HG03025 (cell line): ENCODE data around the gene ZFAND6.
"Not testable (repeated sequence)": the region's sequence is repeated elsewhere in the genome, so short reads cannot be mapped to it uniquely, and the experiment has no call there.

Experiments
- ATAC-seq: cut with Tn5 transposase; IDR thresholded peaks from one replicate; pipeline ENCODE4 v1.9.1; 2021; ENCODE audit warnings: mild to moderate bottlenecking, moderate library complexity; ENCODE audit not compliant: unreplicated experiment, low FRiP score

ZFAND6 gene

GRCh38 chr15:80058851-80059785, at the start of gene ZFAND6:
TSS of gene ZFAND6 (plus strand) at chr15:80059676. CDS start at chr15:80120345, 60,669 bp downstream.
- ATAC-seq, result peak; percentile 66

GRCh38 chr15:80010131-80010673, 49.3 kb upstream of the ZFAND6 start:
- ATAC-seq, result no peak

- peak; percentile 41 for ATAC-seq
These were observed 48.4 kb upstream of the ZFAND6 start for GRCh38 chr15:80011041-80011523.

GRCh38 chr15:80011596-80011995, 47.9 kb upstream of the ZFAND6 start:
- no peak for ATAC-seq

GRCh38 chr15:80012060-80012726, 47.3 kb upstream of the ZFAND6 start:
- ATAC-seq, result no peak

GRCh38 chr15:80014186-80014585, 45.3 kb upstream of the ZFAND6 start:
- not testable (repeated sequence) for ATAC-seq

- ATAC-seq, result no peak
These were observed 44.3 kb upstream of the ZFAND6 start for GRCh38 chr15:80015156-80015555.

GRCh38 chr15:80016506-80016905, 43.0 kb upstream of the ZFAND6 start:
- ATAC-seq, result not testable (repeated sequence)

- not testable (repeated sequence) for ATAC-seq
These were observed 42.3 kb upstream of the ZFAND6 start for GRCh38 chr15:80017139-80017538.

GRCh38 chr15:80019168-80019745, 40.2 kb upstream of the ZFAND6 start:
- ATAC-seq, result no peak

- ATAC-seq, result not testable (repeated sequence)
These were observed 39.3 kb upstream of the ZFAND6 start for GRCh38 chr15:80020149-80020548.

- ATAC-seq, result no peak
These were observed 38.7 kb upstream of the ZFAND6 start for GRCh38 chr15:80020731-80021130.

- no peak for ATAC-seq
These were observed 33.2 kb upstream of the ZFAND6 start for GRCh38 chr15:80026310-80026709.

GRCh38 chr15:80026754-80027153, 32.7 kb upstream of the ZFAND6 start:
- no peak for ATAC-seq

- no peak for ATAC-seq
These were observed 30.5 kb upstream of the ZFAND6 start for GRCh38 chr15:80028937-80029336.

GRCh38 chr15:80031841-80032240, 27.6 kb upstream of the ZFAND6 start:
- ATAC-seq, result no peak

GRCh38 chr15:80034629-80035028, 24.8 kb upstream of the ZFAND6 start:
- no peak for ATAC-seq

GRCh38 chr15:80036071-80036470, 23.4 kb upstream of the ZFAND6 start:
- no peak for ATAC-seq

- no peak for ATAC-seq
These were observed 17.8 kb upstream of the ZFAND6 start for GRCh38 chr15:80041494-80042253.

- ATAC-seq, result no peak
These were observed 16.9 kb upstream of the ZFAND6 start for GRCh38 chr15:80042568-80042967.
